Measurements from ENCODE around the gene WSCD1.

Gene WSCD1

GRCh38 chr17:6162892-6163291, 92.7 kb downstream of the WSCD1 start:
- Histone ChIP-seq H3K79me2 (ENCODE audit: insufficient read depth, low read length) (no peaks in the 10 kb centered on the region), H4K20me1 (ENCODE audit: insufficient read depth, low read length) (no peaks in the 10 kb centered on the region), H3K36me3 (ENCODE audit: insufficient read depth, low read length) (no peaks in the 10 kb centered on the region), H3K27ac (ENCODE audit: low read depth, low read length, poor library complexity, severe bottlenecking) (no peak overlapping the region), H3K4me3 (ENCODE audit: low read depth, low read length, poor library complexity, severe bottlenecking) (no peak overlapping the region), H2AFZ (ENCODE audit: low read length) (no peak overlapping the region), H3K4me1 (ENCODE audit: insufficient read depth, low read length, severe bottlenecking) (no peaks in the 10 kb centered on the region), H3K4me2 (ENCODE audit: low read length) (no peak overlapping the region), H3K9me2 (ENCODE audit: low read depth, low read length) (no peaks in the 10 kb centered on the region), H3F3A (ENCODE audit: insufficient read depth, low read length) (no peaks in the 10 kb centered on the region), H3K9me3 (ENCODE audit: low read length) (no peaks in the 10 kb centered on the region), H3K27me3 (ENCODE audit: insufficient read depth, low read length) (0 out of 2 replicates have a peak, but pooled peaks cover 7% of the 10 kb centered on the region), H3K9ac (ENCODE audit: low read length) (no peak overlapping the region)
- TF ChIP-seq CTCF (IDR thresholded peaks at IDR 0.05; ENCODE audit: low read length) (no peak), EZH2 (IDR thresholded peaks at IDR 0.05; ENCODE audit: borderline replicate concordance, low read length) (no peak)

GRCh38 chr17:6163612-6164333, 93.6 kb downstream of the WSCD1 start:
- no peak overlapping the region for H3K27ac ChIP-seq (ENCODE audit: low read depth, low read length, poor library complexity, severe bottlenecking)
- no peaks in the 10 kb centered on the region for H3K9me3 ChIP-seq (ENCODE audit: low read length)
- no peak overlapping the region for H3K9ac ChIP-seq (ENCODE audit: low read length)
- 0 out of 2 replicates have a peak, but pooled peaks cover 7% of the 10 kb centered on the region for H3K27me3 ChIP-seq (ENCODE audit: insufficient read depth, low read length)
- H3K79me2 ChIP-seq (ENCODE audit: insufficient read depth, low read length) = no peaks in the 10 kb centered on the region
- H4K20me1 ChIP-seq (ENCODE audit: insufficient read depth, low read length) = no peaks in the 10 kb centered on the region
- no peaks in the 10 kb centered on the region for H3K9me2 ChIP-seq (ENCODE audit: low read depth, low read length)
- no peak overlapping the region for H3K4me3 ChIP-seq (ENCODE audit: low read depth, low read length, poor library complexity, severe bottlenecking)
- H3K4me2 ChIP-seq (ENCODE audit: low read length) = no peak overlapping the region
- no peaks in the 10 kb centered on the region for H3F3A ChIP-seq (ENCODE audit: insufficient read depth, low read length)
- no peaks in the 10 kb centered on the region for H3K36me3 ChIP-seq (ENCODE audit: insufficient read depth, low read length)
- H2AFZ ChIP-seq (ENCODE audit: low read length) = no peak overlapping the region
- H3K4me1 ChIP-seq (ENCODE audit: insufficient read depth, low read length, severe bottlenecking) = no peaks in the 10 kb centered on the region
- no peak for TF ChIP-seq CTCF (IDR thresholded peaks at IDR 0.05; ENCODE audit: low read length)
- TF ChIP-seq EZH2 (IDR thresholded peaks at IDR 0.05; ENCODE audit: borderline replicate concordance, low read length) = no peak

GRCh38 chr17:6164996-6165395, 94.8 kb downstream of the WSCD1 start:
- Histone ChIP-seq H3K4me2 (ENCODE audit: low read length) (no peak overlapping the region), H4K20me1 (ENCODE audit: insufficient read depth, low read length) (no peaks in the 10 kb centered on the region), H3K27ac (ENCODE audit: low read depth, low read length, poor library complexity, severe bottlenecking) (no peak overlapping the region), H3K4me1 (ENCODE audit: insufficient read depth, low read length, severe bottlenecking) (no peaks in the 10 kb centered on the region), H2AFZ (ENCODE audit: low read length) (no peak overlapping the region), H3K4me3 (ENCODE audit: low read depth, low read length, poor library complexity, severe bottlenecking) (no peak overlapping the region), H3K27me3 (ENCODE audit: insufficient read depth, low read length) (0 out of 2 replicates have a peak, but pooled peaks cover 6% of the 10 kb centered on the region), H3K79me2 (ENCODE audit: insufficient read depth, low read length) (no peaks in the 10 kb centered on the region), H3K9me2 (ENCODE audit: low read depth, low read length) (no peaks in the 10 kb centered on the region), H3K36me3 (ENCODE audit: insufficient read depth, low read length) (no peaks in the 10 kb centered on the region), H3F3A (ENCODE audit: insufficient read depth, low read length) (no peaks in the 10 kb centered on the region), H3K9ac (ENCODE audit: low read length) (no peak overlapping the region), H3K9me3 (ENCODE audit: low read length) (no peaks in the 10 kb centered on the region)
- TF ChIP-seq EZH2 (IDR thresholded peaks at IDR 0.05; ENCODE audit: borderline replicate concordance, low read length) (no peak), CTCF (IDR thresholded peaks at IDR 0.05; ENCODE audit: low read length) (no peak)

All from OCI-LY1 (cell line).